A673 (cell line): ENCODE data around the gene CEP85L. TPM values are rescaled to one million over a fixed set of nuclear protein-coding genes. Genes with fewer than 3 reads are reported as not detected.

Source experiments
- BruUV-seq: library from RNA; stranded (reverse); fragments of 400-500 nt; replicated peaks from 2 replicates; lab custom pipeline; 2021; lab: Mats Ljungman, UMichigan
- CTCF ChIA-PET: fragments of 300-600 bp; sonication (Branson Sonifier 250); formaldehyde crosslinking; loops from one replicate; lab custom pipeline; 2022; ENCODE audit warnings: antibody characterized with exemption; lab: Charles Lee
- POLR2A ChIA-PET: fragments of 300-600 bp; sonication (Branson Sonifier 250); formaldehyde crosslinking; loops from one replicate; lab custom pipeline; 2022; ENCODE audit warnings: antibody characterized with exemption; ENCODE audit not compliant: low non-redundant PET; lab: Charles Lee
- DNase-seq: peaks from one replicate; pipeline ENCODE4 v3.0.0-alpha.2; 2015; ENCODE audit warnings: low spot score
- H3K27ac ChIP-seq: fragments of 200-600 bp; sonication (generic); 2 replicates; pipeline ENCODE4 v1.5.1; 2016; ENCODE audit warnings: mixed run types, low read depth, mild to moderate bottlenecking, mixed read lengths, antibody characterized with exemption, low read length; ENCODE audit not compliant: poor library complexity, severe bottlenecking
- H3K27me3 ChIP-seq: fragments of 200-600 bp; sonication (generic); replicated peaks from 2 replicates; pipeline ENCODE4 v1.6.1; 2017; ENCODE audit warnings: mixed run types, low read depth, mild to moderate bottlenecking, mixed read lengths, antibody characterized with exemption, low read length; ENCODE audit not compliant: insufficient read depth, poor library complexity
- H3K36me3 ChIP-seq: fragments of 200-600 bp; sonication (generic); 2 replicates; pipeline ENCODE4 v1.6.1; 2016; ENCODE audit warnings: mixed run types, mild to moderate bottlenecking, mixed read lengths, antibody characterized with exemption, low read length; ENCODE audit not compliant: insufficient read depth, poor library complexity, severe bottlenecking
- H3K4me1 ChIP-seq: fragments of 200-600 bp; sonication (generic); 2 replicates; pipeline ENCODE4 v1.6.1; 2017; ENCODE audit warnings: mixed run types, mild to moderate bottlenecking, mixed read lengths, antibody characterized with exemption, low read length; ENCODE audit not compliant: insufficient read depth, poor library complexity, severe bottlenecking
- H3K4me3 ChIP-seq: fragments of 200-600 bp; sonication (generic); 2 replicates; pipeline ENCODE4 v1.5.1; 2016; ENCODE audit warnings: low read depth, mixed run types, mild to moderate bottlenecking, mixed read lengths, low read length; ENCODE audit not compliant: poor library complexity, severe bottlenecking
- H3K9me3 ChIP-seq: fragments of 200-600 bp; sonication (generic); 2 replicates; pipeline ENCODE4 v1.6.1; 2016; ENCODE audit warnings: mixed run types, low read depth, mild to moderate bottlenecking, mixed read lengths, antibody characterized with exemption, low read length; ENCODE audit not compliant: poor library complexity, severe bottlenecking
- CTCF ChIP-seq: fragments of 300-800, 200-600 bp; sonication (generic); conservative IDR thresholded peaks from 2 replicates; pipeline ENCODE4 v1.5.1; 2017; ENCODE audit warnings: low read depth, mild to moderate bottlenecking, antibody characterized with exemption, low read length, moderate library complexity, mixed read lengths
- EZH2 ChIP-seq: fragments of 200-600 bp; sonication (generic); IDR thresholded peaks from 2 replicates; pipeline ENCODE4 v1.6.1; 2017; ENCODE audit warnings: borderline replicate concordance, low read depth, mild to moderate bottlenecking, mixed read lengths, antibody characterized with exemption, low read length; ENCODE audit not compliant: poor library complexity, severe bottlenecking
- intact Hi-C: fragments of 100-400 bp; cut with micrococcal nuclease; formaldehyde crosslinking; loops from one replicate; pipeline ENCODE4 v1.10.0; 2022; ENCODE audit not compliant: unreplicated experiment
- total RNA-seq: library from RNA; stranded (reverse); gene quantifications from 2 replicates; pipeline ENCODE4 v1.2.3, GENCODE V29; 2021

The CEP85L gene
- total RNA-seq, 1 experiment from 2014 or later: 7.4 TPM

GRCh38 chr6:118494091-118494490 is 157.3 kb downstream of the CEP85L start:
- no TSS peak for BruUV-seq
- CTCF ChIA-PET: no interaction called here
- intact Hi-C loops: no loop called here

GRCh38 chr6:118489990-118490389 is 161.4 kb downstream of the CEP85L start:
- Histone ChIP-seq H3K36me3 (no peaks in the 10 kb centered on the region), H3K4me1 (no peaks in the 10 kb centered on the region), H3K9me3 (peaks cover 9% of the 10 kb centered on the region), H3K27ac (no peak overlapping the region), H3K4me3 (no peak overlapping the region), H3K27me3 (no peaks in the 10 kb centered on the region)
- POLR2A ChIA-PET: no interaction called here
- CTCF ChIA-PET: no interaction called here
- TF ChIP-seq CTCF (no peak), EZH2 (no peak)
- no peak for DNase-seq
- BruUV-seq: no TSS peak
- intact Hi-C loops: no loop called here

More at GRCh38 chr6:118494091-118494490, 157.3 kb downstream of the CEP85L start:
- H3K27ac ChIP-seq: no peak overlapping the region
- POLR2A ChIA-PET: no interaction called here
- TF ChIP-seq EZH2 (no peak), CTCF (no peak)
- H3K9me3 ChIP-seq: no peaks in the 10 kb centered on the region
- H3K4me3 ChIP-seq: no peak overlapping the region
- H3K4me1 ChIP-seq: no peaks in the 10 kb centered on the region
- no peaks in the 10 kb centered on the region for H3K27me3 ChIP-seq
- H3K36me3 ChIP-seq: no peaks in the 10 kb centered on the region
- no peak for DNase-seq

GRCh38 chr6:118488631-118489030 is 162.8 kb downstream of the CEP85L start:
- ChIA-PET POLR2A (no interaction called here), CTCF (no interaction called here)
- Histone ChIP-seq H3K4me1 (no peaks in the 10 kb centered on the region), H3K4me3 (no peak overlapping the region), H3K36me3 (no peaks in the 10 kb centered on the region), H3K27me3 (no peaks in the 10 kb centered on the region), H3K27ac (no peak overlapping the region), H3K9me3 (peaks cover 9% of the 10 kb centered on the region)
- no peak for DNase-seq
- TF ChIP-seq CTCF (no peak), EZH2 (no peak)
- no TSS peak for BruUV-seq
- intact Hi-C loops: no loop called here
